ENCODE measurements around the gene SORBS2.

DNA sequence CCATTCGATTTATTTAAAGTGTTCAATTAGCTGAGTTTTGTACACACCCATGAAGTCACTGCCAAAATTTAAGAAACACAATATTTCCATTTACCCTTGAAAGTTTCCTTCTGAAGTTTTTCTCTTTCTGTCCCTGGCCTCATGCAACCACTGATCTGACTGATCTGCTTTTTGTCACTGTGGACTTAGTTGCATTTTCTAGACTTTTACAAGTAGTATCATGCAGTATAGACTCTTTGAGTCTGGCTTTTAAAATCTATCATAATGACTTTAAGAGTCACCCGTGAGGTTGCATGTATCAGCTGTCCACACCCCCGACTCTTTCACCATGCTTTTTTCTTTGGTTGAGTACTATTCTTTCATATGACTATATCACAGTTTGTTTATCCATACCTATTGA is 247.6 kb downstream of the SORBS2 start:
- TF ChIP-seq, protein P1, sequence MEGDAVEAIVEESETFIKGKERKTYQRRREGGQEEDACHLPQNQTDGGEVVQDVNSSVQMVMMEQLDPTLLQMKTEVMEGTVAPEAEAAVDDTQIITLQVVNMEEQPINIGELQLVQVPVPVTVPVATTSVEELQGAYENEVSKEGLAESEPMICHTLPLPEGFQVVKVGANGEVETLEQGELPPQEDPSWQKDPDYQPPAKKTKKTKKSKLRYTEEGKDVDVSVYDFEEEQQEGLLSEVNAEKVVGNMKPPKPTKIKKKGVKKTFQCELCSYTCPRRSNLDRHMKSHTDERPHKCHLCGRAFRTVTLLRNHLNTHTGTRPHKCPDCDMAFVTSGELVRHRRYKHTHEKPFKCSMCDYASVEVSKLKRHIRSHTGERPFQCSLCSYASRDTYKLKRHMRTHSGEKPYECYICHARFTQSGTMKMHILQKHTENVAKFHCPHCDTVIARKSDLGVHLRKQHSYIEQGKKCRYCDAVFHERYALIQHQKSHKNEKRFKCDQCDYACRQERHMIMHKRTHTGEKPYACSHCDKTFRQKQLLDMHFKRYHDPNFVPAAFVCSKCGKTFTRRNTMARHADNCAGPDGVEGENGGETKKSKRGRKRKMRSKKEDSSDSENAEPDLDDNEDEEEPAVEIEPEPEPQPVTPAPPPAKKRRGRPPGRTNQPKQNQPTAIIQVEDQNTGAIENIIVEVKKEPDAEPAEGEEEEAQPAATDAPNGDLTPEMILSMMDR (IDR thresholded peaks at IDR 0.05), result no peak
- no peak for TF ChIP-seq HOXB5 (CRISPR knock-in tag; IDR thresholded peaks at IDR 0.05)
- TF ChIP-seq, protein P2, sequence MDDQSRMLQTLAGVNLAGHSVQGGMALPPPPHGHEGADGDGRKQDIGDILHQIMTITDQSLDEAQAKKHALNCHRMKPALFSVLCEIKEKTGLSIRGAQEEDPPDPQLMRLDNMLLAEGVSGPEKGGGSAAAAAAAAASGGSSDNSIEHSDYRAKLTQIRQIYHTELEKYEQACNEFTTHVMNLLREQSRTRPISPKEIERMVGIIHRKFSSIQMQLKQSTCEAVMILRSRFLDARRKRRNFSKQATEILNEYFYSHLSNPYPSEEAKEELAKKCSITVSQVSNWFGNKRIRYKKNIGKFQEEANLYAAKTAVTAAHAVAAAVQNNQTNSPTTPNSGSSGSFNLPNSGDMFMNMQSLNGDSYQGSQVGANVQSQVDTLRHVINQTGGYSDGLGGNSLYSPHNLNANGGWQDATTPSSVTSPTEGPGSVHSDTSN (IDR thresholded peaks at IDR 0.05), result no peak
- TF ChIP-seq REST (IDR thresholded peaks at IDR 0.05), result no peak
